ENCODE data around the gene HID1.

HID1 gene

DNA sequence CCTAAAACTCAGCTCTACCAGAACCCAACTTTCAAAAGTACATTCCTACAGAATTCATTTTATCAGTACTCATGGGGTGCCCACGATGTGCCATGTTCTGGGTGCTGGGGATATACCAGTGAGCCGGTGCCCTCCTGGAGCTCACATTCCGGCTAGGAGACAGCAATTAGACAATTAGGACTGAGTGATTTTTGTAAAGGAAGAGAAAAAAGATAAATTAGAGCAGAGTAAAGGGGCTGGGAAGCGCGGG lies 39.5 kb upstream of the HID1 start:
- Histone ChIP-seq H3K4me1 (ENCODE audit: low read length) (peaks cover 8% of the 10 kb centered on the region), H3K4me3 (ENCODE audit: low read length) (peak overlapping the region; percentile 93), H3K4me2 (ENCODE audit: low read depth, low read length) (peak overlapping the region; percentile 83), H3K27ac (ENCODE audit: low read length) (no peak overlapping the region), H3K9me3 (replicated peaks; ENCODE audit: insufficient read depth, low read length) (no peaks in the 10 kb centered on the region), H3K27me3 (replicated peaks; ENCODE audit: insufficient read depth, low read length) (peaks cover 25% of the 10 kb centered on the region), H4K20me1 (ENCODE audit: insufficient read depth, low read length) (no peaks in the 10 kb centered on the region), H3K9me2 (replicated peaks; ENCODE audit: insufficient read depth, low read length) (no peaks in the 10 kb centered on the region), H3K36me3 (replicated peaks; ENCODE audit: insufficient read depth, low read length) (no peaks in the 10 kb centered on the region), H3K9ac (ENCODE audit: low read length) (peak overlapping the region; percentile 79; the same call in 1 of the 2 replicates), H2AFZ (ENCODE audit: low read length) (peak overlapping the region; percentile 71), H3F3A (ENCODE audit: insufficient read depth, low read length) (no peaks in the 10 kb centered on the region), H3K79me2 (ENCODE audit: low read length) (peaks cover 29% of the 10 kb centered on the region)
- TF ChIP-seq EZH2 (optimal IDR thresholded peaks at IDR 0.05; ENCODE audit: low read depth, low read length): no peak
- DNase-seq: no peak

GRCh38 chr17:75011401-75012095 lies 39.0 kb upstream of the HID1 start:
- Histone ChIP-seq H4K20me1 (ENCODE audit: insufficient read depth, low read length) (no peaks in the 10 kb centered on the region), H3K27ac (ENCODE audit: low read length) (no peak overlapping the region), H3K4me3 (ENCODE audit: low read length) (no peak overlapping the region; the same call in 1 of the 2 replicates), H3K79me2 (ENCODE audit: low read length) (peaks cover 27% of the 10 kb centered on the region), H3K27me3 (replicated peaks; ENCODE audit: insufficient read depth, low read length) (peaks cover 30% of the 10 kb centered on the region), H3K4me2 (ENCODE audit: low read depth, low read length) (peak overlapping the region; percentile 83; the same call in 1 of the 2 replicates), H3K36me3 (replicated peaks; ENCODE audit: insufficient read depth, low read length) (no peaks in the 10 kb centered on the region), H3K9me3 (replicated peaks; ENCODE audit: insufficient read depth, low read length) (no peaks in the 10 kb centered on the region), H3F3A (ENCODE audit: insufficient read depth, low read length) (no peaks in the 10 kb centered on the region), H3K4me1 (ENCODE audit: low read length) (peaks cover 8% of the 10 kb centered on the region), H2AFZ (ENCODE audit: low read length) (peak overlapping the region; percentile 71), H3K9me2 (replicated peaks; ENCODE audit: insufficient read depth, low read length) (no peaks in the 10 kb centered on the region), H3K9ac (ENCODE audit: low read length) (no peak overlapping the region)
- DNase-seq: no peak
- no peak for TF ChIP-seq EZH2 (optimal IDR thresholded peaks at IDR 0.05; ENCODE audit: low read depth, low read length)
- TF ChIP-seq, protein P1, sequence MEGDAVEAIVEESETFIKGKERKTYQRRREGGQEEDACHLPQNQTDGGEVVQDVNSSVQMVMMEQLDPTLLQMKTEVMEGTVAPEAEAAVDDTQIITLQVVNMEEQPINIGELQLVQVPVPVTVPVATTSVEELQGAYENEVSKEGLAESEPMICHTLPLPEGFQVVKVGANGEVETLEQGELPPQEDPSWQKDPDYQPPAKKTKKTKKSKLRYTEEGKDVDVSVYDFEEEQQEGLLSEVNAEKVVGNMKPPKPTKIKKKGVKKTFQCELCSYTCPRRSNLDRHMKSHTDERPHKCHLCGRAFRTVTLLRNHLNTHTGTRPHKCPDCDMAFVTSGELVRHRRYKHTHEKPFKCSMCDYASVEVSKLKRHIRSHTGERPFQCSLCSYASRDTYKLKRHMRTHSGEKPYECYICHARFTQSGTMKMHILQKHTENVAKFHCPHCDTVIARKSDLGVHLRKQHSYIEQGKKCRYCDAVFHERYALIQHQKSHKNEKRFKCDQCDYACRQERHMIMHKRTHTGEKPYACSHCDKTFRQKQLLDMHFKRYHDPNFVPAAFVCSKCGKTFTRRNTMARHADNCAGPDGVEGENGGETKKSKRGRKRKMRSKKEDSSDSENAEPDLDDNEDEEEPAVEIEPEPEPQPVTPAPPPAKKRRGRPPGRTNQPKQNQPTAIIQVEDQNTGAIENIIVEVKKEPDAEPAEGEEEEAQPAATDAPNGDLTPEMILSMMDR (IDR thresholded peaks at IDR 0.05; ENCODE audit: low read length): no peak
- no peak for TF ChIP-seq EZH2phosphoT487 (IDR thresholded peaks at IDR 0.05; ENCODE audit: low read length)

GRCh38 chr17:75010683-75011400 lies 38.3 kb upstream of the HID1 start:
- H3K36me3 ChIP-seq (replicated peaks; ENCODE audit: insufficient read depth, low read length): no peaks in the 10 kb centered on the region
- peaks cover 37% of the 10 kb centered on the region for H3K27me3 ChIP-seq (replicated peaks; ENCODE audit: insufficient read depth, low read length)
- no peak for DNase-seq
- H3K9me2 ChIP-seq (replicated peaks; ENCODE audit: insufficient read depth, low read length): no peaks in the 10 kb centered on the region
- H3K4me1 ChIP-seq (ENCODE audit: low read length): peaks cover 8% of the 10 kb centered on the region
- H3K9ac ChIP-seq (ENCODE audit: low read length): no peak overlapping the region
- H3F3A ChIP-seq (ENCODE audit: insufficient read depth, low read length): no peaks in the 10 kb centered on the region
- TF ChIP-seq EZH2 (optimal IDR thresholded peaks at IDR 0.05; ENCODE audit: low read depth, low read length): no peak
- TF ChIP-seq, protein P1 (IDR thresholded peaks at IDR 0.05; ENCODE audit: low read length): no peak
- no peak for TF ChIP-seq EZH2phosphoT487 (IDR thresholded peaks at IDR 0.05; ENCODE audit: low read length)
- no peaks in the 10 kb centered on the region for H4K20me1 ChIP-seq (ENCODE audit: insufficient read depth, low read length)
- no peak overlapping the region for H3K27ac ChIP-seq (ENCODE audit: low read length)
- H3K4me2 ChIP-seq (ENCODE audit: low read depth, low read length): no peak overlapping the region
- H2AFZ ChIP-seq (ENCODE audit: low read length): no peak overlapping the region
- H3K79me2 ChIP-seq (ENCODE audit: low read length): peaks cover 24% of the 10 kb centered on the region
- H3K4me3 ChIP-seq (ENCODE audit: low read length): no peak overlapping the region
- H3K9me3 ChIP-seq (replicated peaks; ENCODE audit: insufficient read depth, low read length): no peaks in the 10 kb centered on the region
